SJSA1 (cell line): ENCODE results near the gene PTPN11. TPM values are rescaled to one million over a fixed set of nuclear protein-coding genes. Genes with fewer than 3 reads are reported as not detected.
"Not testable (repeated sequence)": the region's sequence is repeated elsewhere in the genome, so short reads cannot be mapped to it uniquely, and the experiment has no call there.

Experiments
- DNase-seq, 2 experiments: peaks; one replicate each; pipeline ENCODE4 v3.0.0-alpha.2; 2015 to 2020; ENCODE audit warnings: low spot score in 2 of 2, low read depth in 1 of 2
- H3K27ac ChIP-seq: fragments of 250-450 bp; sonication (Bioruptor Pico); 2 replicates; pipeline ENCODE4 v1.5.1; 2020; ENCODE audit warnings: mild to moderate bottlenecking, moderate library complexity
- H3K27me3 ChIP-seq: fragments of 250-450 bp; sonication (Bioruptor Pico); replicated peaks from 2 replicates; pipeline ENCODE4 v1.5.1; 2020; ENCODE audit warnings: mild to moderate bottlenecking, moderate library complexity
- H3K36me3 ChIP-seq: fragments of 250-450 bp; sonication (Bioruptor Pico); 2 replicates; pipeline ENCODE4 v1.5.1; 2020; ENCODE audit warnings: mild to moderate bottlenecking
- H3K4me1 ChIP-seq: fragments of 250-450 bp; sonication (Bioruptor Pico); replicated peaks from 2 replicates; pipeline ENCODE4 v1.6.1; 2021; ENCODE audit warnings: mild to moderate bottlenecking
- H3K4me3 ChIP-seq: fragments of 250-450 bp; sonication (Bioruptor Pico); 2 replicates; pipeline ENCODE4 v1.5.1; 2020; ENCODE audit warnings: mild to moderate bottlenecking
- H3K9me3 ChIP-seq: fragments of 250-450 bp; sonication (Bioruptor Pico); replicated peaks from 2 replicates; pipeline ENCODE4 v1.5.1; 2020; ENCODE audit warnings: mild to moderate bottlenecking
- total RNA-seq: library from RNA; depleted of rRNA; stranded (reverse); fragments of >200 nt; shearing (Covaris generic); gene quantifications from 2 replicates; pipeline ENCODE4 v1.2.3, GENCODE V29; 2014

The PTPN11 gene
- total RNA-seq, 1 experiment from 2014 or later: 88.8 TPM

DNA sequence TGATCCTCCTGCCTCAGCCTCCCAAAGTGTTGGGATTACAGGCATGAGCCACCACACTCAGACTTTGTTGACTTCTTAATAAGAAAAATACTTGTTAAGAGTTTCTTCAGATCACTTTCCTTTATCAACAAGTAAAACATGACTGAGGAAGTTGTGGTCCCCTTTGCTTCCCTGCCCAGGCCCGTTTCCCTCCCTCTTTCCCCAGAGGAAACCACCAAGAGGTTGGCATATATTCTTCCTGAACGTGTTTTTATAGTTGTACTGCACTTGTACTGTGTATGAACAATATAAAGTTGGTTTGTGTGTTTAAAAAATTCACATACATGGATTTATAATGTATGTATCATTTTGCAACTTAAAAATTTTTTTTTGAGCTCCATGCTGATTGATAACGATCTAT, 28.4 kb downstream of the PTPN11 start:
- Histone ChIP-seq H3K9me3 (no peaks in the 10 kb centered on the region), H3K4me3 (no peak overlapping the region), H3K36me3 (peaks cover 27% of the 10 kb centered on the region), H3K27ac (no peak overlapping the region), H3K27me3 (no peaks in the 10 kb centered on the region), H3K4me1 (no peaks in the 10 kb centered on the region)
- no peak for DNase-seq

DNA sequence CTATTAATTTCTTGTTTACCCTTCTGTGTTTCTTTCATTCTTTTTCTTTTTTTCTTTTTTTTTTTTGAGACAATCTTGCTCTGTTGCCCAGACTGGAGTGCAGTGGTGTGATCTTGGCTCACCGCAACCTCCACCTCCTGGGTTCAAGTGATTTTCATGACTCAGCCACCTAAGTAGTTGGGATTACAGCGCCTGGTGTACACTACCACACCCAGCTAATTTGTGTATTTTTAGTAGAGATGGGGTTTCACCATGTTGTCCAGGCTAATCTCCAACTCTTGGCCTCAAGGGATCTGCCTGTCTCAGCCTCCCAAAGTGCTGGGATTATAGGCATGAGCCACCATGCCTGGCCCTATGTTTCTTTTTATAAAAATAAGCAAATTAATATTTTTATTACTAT, 29.4 kb downstream of the PTPN11 start:
- not testable (repeated sequence) for H3K27ac ChIP-seq, H3K4me1 ChIP-seq, DNase-seq, H3K27me3 ChIP-seq, H3K4me3 ChIP-seq, H3K9me3 ChIP-seq
- peaks cover 37% of the 10 kb centered on the region for H3K36me3 ChIP-seq

DNA sequence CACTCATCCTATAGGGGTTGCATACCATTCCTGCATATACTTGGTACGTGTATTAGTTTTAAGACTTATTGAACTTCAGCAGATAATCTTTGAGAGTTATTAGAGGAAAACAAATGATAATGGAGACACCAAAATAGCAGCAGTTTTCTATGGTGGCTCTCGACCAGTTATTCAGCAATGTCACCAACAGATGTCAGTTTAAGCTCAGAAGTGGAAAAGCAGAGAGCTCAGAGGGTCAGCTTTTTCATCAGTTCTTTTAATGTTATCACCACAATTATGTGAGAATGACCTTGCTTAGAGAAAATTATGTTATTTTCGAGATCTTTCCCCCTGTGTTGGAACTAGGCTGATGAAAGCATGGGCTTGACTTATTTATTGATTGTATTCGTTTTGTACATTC, 32.0 kb downstream of the PTPN11 start:
- Histone ChIP-seq H3K27me3 (no peaks in the 10 kb centered on the region), H3K4me1 (no peaks in the 10 kb centered on the region), H3K36me3 (peaks cover 54% of the 10 kb centered on the region), H3K27ac (no peak overlapping the region), H3K9me3 (no peaks in the 10 kb centered on the region), H3K4me3 (no peak overlapping the region)
- no peak for DNase-seq

DNA sequence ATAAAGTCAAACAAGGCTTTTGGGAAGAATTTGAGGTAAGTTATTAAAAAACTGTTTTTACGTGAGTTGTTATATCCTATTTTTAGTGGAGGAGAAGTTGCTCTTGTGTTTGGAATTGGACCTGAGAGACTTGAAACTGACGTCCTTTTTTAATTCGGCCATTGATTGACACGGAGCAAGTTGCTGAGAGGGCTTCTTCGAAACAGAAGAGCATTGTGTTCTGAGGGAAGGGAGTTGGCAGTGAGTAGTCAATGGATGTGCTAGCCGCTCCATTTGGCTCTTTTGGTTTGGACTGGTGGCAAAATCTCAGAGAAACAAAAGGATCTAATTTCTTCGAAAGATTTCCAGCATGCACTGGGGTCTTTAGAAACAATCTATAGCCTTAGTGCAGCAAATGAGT, 37.3 kb downstream of the PTPN11 start:
- Histone ChIP-seq H3K27me3 (no peaks in the 10 kb centered on the region), H3K4me1 (no peaks in the 10 kb centered on the region), H3K36me3 (peaks cover 64% of the 10 kb centered on the region), H3K27ac (no peak overlapping the region), H3K9me3 (no peaks in the 10 kb centered on the region), H3K4me3 (no peak overlapping the region)
- no peak for DNase-seq

DNA sequence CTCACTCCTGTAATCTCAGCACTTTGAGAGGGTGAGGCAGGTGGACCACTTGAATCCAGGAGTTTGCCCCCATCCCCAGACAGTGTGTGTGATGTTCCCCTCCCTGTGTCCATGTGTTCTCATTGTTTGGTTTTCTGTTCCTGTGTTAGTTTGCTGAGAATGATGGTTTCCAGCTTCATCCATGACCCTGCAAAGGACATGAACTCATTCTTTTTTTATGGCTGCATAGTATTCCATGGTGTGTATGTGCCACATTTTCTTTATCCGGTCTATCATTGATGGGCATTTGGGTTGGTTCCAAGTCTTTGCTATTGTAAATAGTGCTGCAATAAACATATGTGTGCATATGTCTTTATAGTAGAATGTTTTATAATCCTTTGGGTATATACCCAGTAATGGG, 38.4 kb downstream of the PTPN11 start:
- H3K27ac ChIP-seq, H3K9me3 ChIP-seq, DNase-seq, H3K4me3 ChIP-seq, H3K4me1 ChIP-seq, H3K27me3 ChIP-seq: not testable (repeated sequence)
- peaks cover 58% of the 10 kb centered on the region for H3K36me3 ChIP-seq

DNA sequence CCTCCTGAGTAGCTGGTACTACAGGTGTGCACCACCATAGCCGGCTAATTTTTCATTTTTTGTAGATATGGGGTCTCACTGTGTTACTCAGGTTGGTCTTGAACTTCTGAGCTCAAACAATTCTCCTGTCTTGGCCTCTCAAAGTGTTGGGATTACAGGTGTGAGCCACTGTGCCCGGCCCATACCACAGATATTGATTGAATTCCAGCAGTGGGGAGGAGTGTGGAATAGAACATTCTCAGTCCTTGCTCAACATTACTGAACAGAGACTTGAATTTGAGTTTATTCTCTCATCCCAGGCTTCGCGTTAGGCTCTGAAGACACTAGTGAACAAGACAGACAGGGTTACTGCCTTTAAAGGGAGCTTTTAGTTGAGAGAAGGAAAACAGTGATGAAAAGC, 39.6 kb downstream of the PTPN11 start:
- no peak overlapping the region for H3K27ac ChIP-seq
- DNase-seq: no peak
- no peaks in the 10 kb centered on the region for H3K9me3 ChIP-seq
- no peaks in the 10 kb centered on the region for H3K27me3 ChIP-seq
- H3K4me1 ChIP-seq: no peaks in the 10 kb centered on the region
- H3K4me3 ChIP-seq: no peak overlapping the region
- peaks cover 48% of the 10 kb centered on the region for H3K36me3 ChIP-seq

DNA sequence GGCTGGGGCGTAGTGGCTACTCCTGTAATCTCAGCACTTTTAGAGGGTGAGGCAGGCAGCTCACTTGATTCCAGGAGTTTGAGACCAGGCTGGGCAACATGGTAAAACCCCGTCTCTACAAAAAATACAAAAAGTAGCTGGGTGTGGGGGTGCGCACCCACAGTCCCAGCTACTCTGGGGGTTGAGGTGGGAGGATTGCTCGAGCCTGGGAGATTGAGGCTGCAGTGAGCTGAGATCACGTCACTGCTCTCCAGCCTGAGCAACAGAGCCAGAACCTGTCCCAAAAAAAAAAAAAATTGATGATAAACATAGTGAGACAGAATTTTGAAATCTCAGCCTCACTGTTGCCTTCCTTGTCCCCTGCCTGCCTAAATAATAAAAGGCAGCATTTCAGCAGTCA, 40.0 kb downstream of the PTPN11 start:
- no peaks in the 10 kb centered on the region for H3K9me3 ChIP-seq
- no peaks in the 10 kb centered on the region for H3K27me3 ChIP-seq
- no peak for DNase-seq
- H3K36me3 ChIP-seq: peaks cover 52% of the 10 kb centered on the region
- no peaks in the 10 kb centered on the region for H3K4me1 ChIP-seq
- H3K4me3 ChIP-seq: no peak overlapping the region
- H3K27ac ChIP-seq: no peak overlapping the region

DNA sequence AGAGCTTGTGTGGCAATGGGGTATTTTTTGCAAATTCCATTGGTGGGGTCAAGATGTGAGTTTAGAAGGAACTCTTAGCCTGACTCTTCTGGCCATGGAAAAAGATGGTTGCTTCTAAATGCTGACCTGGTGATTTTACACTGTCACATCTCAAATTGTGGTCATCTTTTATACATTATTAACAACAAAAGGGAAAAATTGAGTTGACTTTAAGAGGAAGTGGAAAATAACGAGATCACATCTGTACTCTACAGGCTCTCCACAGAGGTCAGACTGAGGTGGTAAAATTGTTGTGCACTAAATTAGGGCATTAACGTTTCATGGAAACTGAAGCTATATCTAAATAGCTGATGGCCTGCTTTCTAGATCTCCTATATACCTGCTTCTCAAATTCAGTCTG, 44.7 kb downstream of the PTPN11 start:
- Histone ChIP-seq H3K4me3 (no peak overlapping the region), H3K4me1 (no peaks in the 10 kb centered on the region), H3K27ac (no peak overlapping the region), H3K27me3 (no peaks in the 10 kb centered on the region), H3K36me3 (peaks cover 23% of the 10 kb centered on the region), H3K9me3 (no peaks in the 10 kb centered on the region)
- DNase-seq: no peak

DNA sequence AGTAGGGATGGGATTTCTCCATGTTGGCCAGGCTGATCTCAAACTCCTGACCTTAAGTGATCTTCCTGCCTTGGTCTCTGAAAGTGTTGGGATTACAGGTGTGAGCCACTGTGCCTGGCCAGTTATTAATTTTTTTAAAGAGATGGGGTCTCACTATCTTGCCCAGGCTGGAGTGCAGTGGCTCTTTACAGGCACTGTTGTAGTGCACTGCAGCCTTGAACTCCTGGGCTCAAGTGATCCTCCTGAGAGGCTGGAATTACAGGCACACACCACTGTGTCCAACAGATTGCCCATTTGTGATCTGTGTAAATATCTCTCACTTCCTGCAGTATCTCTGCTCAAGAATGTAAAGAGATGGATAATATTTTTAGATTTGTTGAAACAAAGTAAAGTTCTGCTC, 45.9 kb downstream of the PTPN11 start:
- H3K4me3 ChIP-seq: no peak overlapping the region
- no peak overlapping the region for H3K27ac ChIP-seq

DNA sequence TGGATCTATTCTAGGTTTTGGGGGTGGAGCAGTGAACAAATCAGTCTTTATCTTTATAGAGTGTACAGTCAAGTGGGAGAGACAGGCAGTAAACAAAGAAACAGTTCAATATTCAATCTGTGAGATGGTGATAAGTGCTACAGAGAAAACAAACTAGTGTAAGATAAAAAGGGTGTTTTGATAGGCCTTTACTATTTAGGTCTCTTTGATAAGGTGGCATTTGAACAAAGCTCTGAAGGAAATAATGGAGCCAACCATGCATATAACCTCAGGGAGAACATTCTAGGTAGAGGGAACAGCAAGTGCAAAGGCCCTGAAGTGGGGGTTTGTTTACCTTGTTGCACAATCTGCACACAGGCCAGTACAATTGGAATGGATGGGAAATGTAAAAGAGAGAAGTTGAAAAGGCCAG, 47.3 kb downstream of the PTPN11 start:
- H3K27ac ChIP-seq: no peak overlapping the region
- H3K36me3 ChIP-seq: peaks cover 21% of the 10 kb centered on the region
- no peaks in the 10 kb centered on the region for H3K4me1 ChIP-seq
- H3K9me3 ChIP-seq: no peaks in the 10 kb centered on the region
- H3K4me3 ChIP-seq: no peak overlapping the region
- no peaks in the 10 kb centered on the region for H3K27me3 ChIP-seq
- no peak for DNase-seq

More for the DNA sequence above, 45.9 kb downstream of the PTPN11 start:
- H3K27me3 ChIP-seq: no peaks in the 10 kb centered on the region
- no peaks in the 10 kb centered on the region for H3K4me1 ChIP-seq
- DNase-seq: no peak
- peaks cover 20% of the 10 kb centered on the region for H3K36me3 ChIP-seq
- no peaks in the 10 kb centered on the region for H3K9me3 ChIP-seq

DNA sequence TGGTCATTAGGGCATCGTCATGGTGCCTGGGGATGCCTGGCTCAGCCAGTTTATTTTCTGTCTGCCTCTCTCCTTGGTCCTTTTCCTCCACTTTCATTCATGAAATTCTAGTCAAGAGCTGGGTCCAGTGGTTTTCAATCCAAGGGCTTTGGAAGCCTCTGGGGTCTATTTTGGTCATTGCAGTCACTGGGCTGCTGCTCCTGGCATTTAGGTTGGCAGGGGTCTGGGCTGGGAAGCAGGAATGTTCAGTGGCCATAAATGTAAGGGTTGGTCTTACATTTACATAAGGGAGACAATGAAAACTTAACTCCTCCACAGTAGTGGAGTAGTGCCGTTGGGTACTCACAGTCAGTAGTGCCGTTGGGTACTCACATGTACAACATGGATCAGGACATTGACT, 48.1 kb downstream of the PTPN11 start:
- H3K4me3 ChIP-seq: no peak overlapping the region
- H3K9me3 ChIP-seq: no peaks in the 10 kb centered on the region
- H3K4me1 ChIP-seq: no peaks in the 10 kb centered on the region
- no peaks in the 10 kb centered on the region for H3K27me3 ChIP-seq
- peaks cover 21% of the 10 kb centered on the region for H3K36me3 ChIP-seq
- no peak for DNase-seq
- H3K27ac ChIP-seq: no peak overlapping the region

DNA sequence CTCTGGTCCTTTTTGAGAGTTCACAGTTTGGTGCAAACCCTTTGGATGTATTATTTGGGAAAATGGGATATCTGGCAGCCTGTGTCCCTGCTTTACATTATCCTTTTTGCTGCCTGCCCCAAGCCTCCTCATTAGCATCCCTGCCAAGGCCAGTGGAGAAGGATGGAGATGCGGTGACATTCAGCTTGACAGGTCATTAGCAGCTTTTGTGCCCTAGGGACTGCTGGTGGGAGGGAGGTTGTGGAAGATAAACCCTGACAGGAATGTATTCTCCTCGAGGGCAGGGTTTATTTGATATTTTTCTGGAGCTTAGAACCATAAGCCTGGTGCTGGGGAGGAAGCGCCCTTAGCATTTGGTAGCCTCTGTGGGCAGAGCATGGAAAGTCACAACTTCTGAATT, 49.3 kb downstream of the PTPN11 start:
- DNase-seq: no peak
- Histone ChIP-seq H3K27ac (no peak overlapping the region), H3K4me1 (no peaks in the 10 kb centered on the region), H3K9me3 (no peaks in the 10 kb centered on the region), H3K36me3 (peaks cover 26% of the 10 kb centered on the region), H3K4me3 (no peak overlapping the region), H3K27me3 (no peaks in the 10 kb centered on the region)

DNA sequence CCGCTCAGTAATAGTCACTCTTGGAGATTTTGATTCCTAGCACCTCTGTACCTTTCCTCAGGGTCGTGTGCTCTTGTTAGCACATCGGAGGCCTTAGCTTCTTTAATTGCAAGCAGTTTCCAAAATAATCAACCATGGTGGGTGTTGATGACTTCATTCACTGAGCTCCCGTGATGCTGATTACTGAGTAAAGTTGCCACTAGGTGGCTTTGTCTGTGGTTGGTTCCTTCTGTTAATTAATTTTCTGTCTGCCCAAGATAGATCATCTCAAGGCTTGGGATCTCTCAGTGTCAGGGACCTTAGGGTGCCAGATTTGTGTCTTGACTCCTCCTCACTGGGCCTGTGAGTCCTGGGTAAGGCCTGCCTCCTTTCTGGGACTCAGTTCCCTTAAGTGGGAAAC, 54.3 kb downstream of the PTPN11 start:
- Histone ChIP-seq H3K4me1 (no peaks in the 10 kb centered on the region), H3K27ac (no peak overlapping the region), H3K27me3 (no peaks in the 10 kb centered on the region), H3K36me3 (peaks cover 46% of the 10 kb centered on the region), H3K4me3 (no peak overlapping the region), H3K9me3 (no peaks in the 10 kb centered on the region)
- no peak for DNase-seq

DNA sequence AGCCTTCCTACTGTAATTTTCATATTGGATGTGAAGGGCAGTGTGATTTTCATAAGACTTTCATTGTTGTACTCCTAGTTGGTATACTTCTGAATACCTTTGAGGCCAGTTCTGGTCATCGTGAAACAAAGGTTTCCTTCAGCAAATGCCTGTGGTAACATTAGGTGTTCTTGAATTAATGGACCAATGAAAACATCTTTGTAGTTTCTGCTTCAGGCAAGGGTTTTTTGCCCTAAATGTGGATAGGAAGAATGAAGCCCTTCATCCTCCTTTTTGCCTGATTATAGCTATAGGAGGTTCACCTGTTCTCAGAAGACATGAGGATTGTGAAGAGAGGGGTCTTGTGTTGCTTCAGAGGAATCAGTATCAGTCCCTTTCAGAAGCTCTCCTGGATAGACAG, 60.7 kb downstream of the PTPN11 start:
- H3K4me3 ChIP-seq: no peak overlapping the region
- DNase-seq: no peak
- peaks cover 74% of the 10 kb centered on the region for H3K36me3 ChIP-seq
- H3K4me1 ChIP-seq: no peaks in the 10 kb centered on the region
- H3K27me3 ChIP-seq: no peaks in the 10 kb centered on the region
- no peak overlapping the region for H3K27ac ChIP-seq
- no peaks in the 10 kb centered on the region for H3K9me3 ChIP-seq

DNA sequence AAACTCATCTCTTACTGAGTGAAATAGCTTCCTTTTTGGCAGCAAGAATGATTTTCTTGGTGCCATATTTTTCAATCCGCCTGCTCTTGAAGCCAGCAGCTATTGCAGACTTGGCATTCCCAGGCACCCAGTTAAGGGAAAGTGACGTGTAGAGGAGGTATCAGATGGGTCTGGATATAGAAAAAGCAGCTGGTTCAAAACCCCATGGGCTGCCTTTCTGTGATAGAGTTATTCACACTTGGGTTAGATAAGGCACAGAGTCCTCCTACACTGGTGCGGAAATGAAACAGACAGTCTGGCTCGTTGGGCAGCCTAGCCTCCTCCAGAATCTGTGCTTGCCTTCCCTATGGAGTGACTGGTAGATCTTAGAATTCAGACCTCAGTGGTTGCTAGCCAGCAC, 62.2 kb downstream of the PTPN11 start:
- no peaks in the 10 kb centered on the region for H3K9me3 ChIP-seq
- DNase-seq: no peak
- no peak overlapping the region for H3K4me3 ChIP-seq
- H3K27ac ChIP-seq: no peak overlapping the region
- no peaks in the 10 kb centered on the region for H3K27me3 ChIP-seq
- peaks cover 67% of the 10 kb centered on the region for H3K36me3 ChIP-seq
- H3K4me1 ChIP-seq: no peaks in the 10 kb centered on the region
